Measurements from ENCODE around the gene MFAP1.
A peak's percentile ranks its signal among the peaks of the same experiment; 100 is the strongest.
"Not testable (repeated sequence)": the region's sequence is repeated elsewhere in the genome, so short reads cannot be mapped to it uniquely, and the experiment has no call there.

Gene MFAP1

GRCh38 chr15:43815064-43815463 is 9.4 kb downstream of the MFAP1 start:
- not testable (repeated sequence) for DNase-seq

GRCh38 chr15:43808960-43809678 is 15.4 kb downstream of the MFAP1 start:
- DNase-seq, result no peak

GRCh38 chr15:43808435-43808950 is 16.0 kb downstream of the MFAP1 start:
- no peak for DNase-seq

- DNase-seq, result not testable (repeated sequence)
Measured at GRCh38 chr15:43802676-43803075, 21.8 kb downstream of the MFAP1 start.

- peak; percentile 94 for DNase-seq
Measured at GRCh38 chr15:43800286-43801141, 24.0 kb downstream of the MFAP1 start, which contains the start of gene HYPK. Gene HYPK (plus strand): TSS chr15:43800599. CDS start chr15:43800623, 24 bp downstream.

GRCh38 chr15:43799945-43800285 is 24.6 kb downstream of the MFAP1 start, which contains the start of gene SERINC4:
Gene SERINC4 (minus strand): TSS chr15:43800220. CDS start chr15:43799986, 234 bp downstream.
- no peak for DNase-seq

- no peak for DNase-seq
Measured at GRCh38 chr15:43799209-43799944, 25.1 kb downstream of the MFAP1 start.

- no peak for DNase-seq
Measured at GRCh38 chr15:43796566-43796965, 27.9 kb downstream of the MFAP1 start.

GRCh38 chr15:43795997-43796396 is 28.5 kb downstream of the MFAP1 start:
- DNase-seq, result no peak

- DNase-seq, result no peak
Measured at GRCh38 chr15:43795197-43795596, 29.3 kb downstream of the MFAP1 start.

GRCh38 chr15:43794269-43795037 is 30.0 kb downstream of the MFAP1 start:
- DNase-seq, result no peak

- no peak for DNase-seq
Measured at GRCh38 chr15:43793647-43794046, 30.8 kb downstream of the MFAP1 start.

GRCh38 chr15:43792761-43793476 is 31.6 kb downstream of the MFAP1 start:
- DNase-seq, result peak; percentile 26

GRCh38 chr15:43791993-43792760 is 32.3 kb downstream of the MFAP1 start, which contains the start of gene SERF2:
Gene SERF2 (plus strand): TSS chr15:43792320. CDS start chr15:43792377, 57 bp downstream.
- DNase-seq, result peak; percentile 100

- DNase-seq, result no peak
Measured at GRCh38 chr15:43789409-43789808, 35.1 kb downstream of the MFAP1 start.

- no peak for DNase-seq
Measured at GRCh38 chr15:43779016-43779415, 45.5 kb downstream of the MFAP1 start.

- peak; percentile 85 for DNase-seq
Measured at GRCh38 chr15:43777267-43777914, 47.1 kb downstream of the MFAP1 start.

- DNase-seq, result peak; percentile 72
Measured at GRCh38 chr15:43776718-43777266, 47.7 kb downstream of the MFAP1 start, which contains the start of gene ELL3. Gene ELL3 (minus strand): TSS chr15:43776966. CDS start chr15:43776901, 65 bp downstream.

- DNase-seq, result peak; percentile 24
Measured at GRCh38 chr15:43776101-43776717, 48.3 kb downstream of the MFAP1 start.
